Cortex of kidney (tissue), 1 donor: ENCODE data around the gene GSG1.

Source experiments
- DNase-seq: peaks from one replicate; lab custom pipeline; 2025; lab: John Stamatoyannopoulos, UW

GSG1 gene

GRCh38 chr12:13119826-13120225 is 16.4 kb upstream of the GSG1 start:
- DNase-seq = no peak

- no peak for DNase-seq
Observed at GRCh38 chr12:13117029-13117428, 13.6 kb upstream of the GSG1 start.

DNA sequence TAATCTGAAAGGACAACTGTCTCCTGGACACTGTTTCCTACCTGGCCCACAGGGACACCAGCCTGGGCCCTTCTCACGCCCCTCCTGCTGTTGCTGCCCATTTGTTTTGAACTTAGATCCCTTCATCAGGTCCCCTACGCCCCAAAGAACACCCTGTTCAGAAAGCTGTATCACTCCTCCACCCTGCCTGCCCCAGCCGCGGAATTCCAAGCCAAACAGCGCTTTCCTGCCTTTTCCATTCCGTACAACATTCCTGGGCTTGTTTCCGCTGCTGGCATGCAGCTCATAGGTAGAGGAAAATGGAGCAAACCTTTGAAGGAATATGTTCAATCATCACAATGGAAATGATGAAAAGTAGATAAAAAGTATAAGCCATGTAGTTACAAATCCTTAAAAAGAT is 12.8 kb upstream of the GSG1 start:
- no peak for DNase-seq

- DNase-seq = no peak
Observed at GRCh38 chr12:13114251-13115052, 11.0 kb upstream of the GSG1 start.

GRCh38 chr12:13112968-13113367 is 9.5 kb upstream of the GSG1 start:
- no peak for DNase-seq

DNA sequence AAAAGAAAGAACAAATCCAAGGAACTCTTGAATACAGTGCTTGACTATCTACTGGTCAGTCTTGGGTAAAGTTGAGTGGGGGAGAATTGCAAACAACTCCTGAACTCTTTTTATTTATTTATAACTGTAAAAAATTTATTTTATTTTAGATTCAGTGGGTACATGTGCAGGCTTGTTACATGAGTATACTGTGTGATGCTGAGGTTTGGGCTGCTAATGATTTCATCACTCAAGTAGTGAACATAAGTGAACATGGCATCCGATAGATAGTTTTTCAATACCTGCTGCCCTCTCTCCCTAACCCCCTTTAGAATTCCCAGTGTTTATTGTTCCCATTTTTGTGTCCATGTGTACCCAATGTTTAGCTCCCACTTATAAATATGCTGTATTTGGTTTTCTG is 3.2 kb upstream of the GSG1 start:
- DNase-seq = no peak

- no peak for DNase-seq
Observed at GRCh38 chr12:13105781-13106180, 2.3 kb upstream of the GSG1 start.

DNA sequence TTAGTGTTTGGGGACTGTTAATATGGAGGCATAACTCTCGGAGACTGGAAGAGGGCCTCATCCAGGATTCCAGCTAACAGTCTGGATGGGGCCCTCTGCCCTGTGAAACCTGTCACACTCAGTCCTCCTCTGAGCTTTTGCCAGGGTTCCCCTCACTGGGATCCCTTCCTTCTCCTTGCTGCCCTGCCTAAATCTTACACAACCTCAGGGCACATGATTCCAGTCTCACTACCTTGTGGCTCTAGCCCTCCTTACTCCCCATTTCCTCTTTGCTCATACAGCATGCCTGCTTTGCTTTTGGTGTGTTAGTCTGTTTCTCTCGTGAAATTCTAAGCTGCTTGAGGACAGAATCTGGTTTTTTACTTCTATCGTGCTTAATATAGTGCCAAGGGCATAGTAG is 942 bp upstream of the GSG1 start:
- no peak for DNase-seq

DNA sequence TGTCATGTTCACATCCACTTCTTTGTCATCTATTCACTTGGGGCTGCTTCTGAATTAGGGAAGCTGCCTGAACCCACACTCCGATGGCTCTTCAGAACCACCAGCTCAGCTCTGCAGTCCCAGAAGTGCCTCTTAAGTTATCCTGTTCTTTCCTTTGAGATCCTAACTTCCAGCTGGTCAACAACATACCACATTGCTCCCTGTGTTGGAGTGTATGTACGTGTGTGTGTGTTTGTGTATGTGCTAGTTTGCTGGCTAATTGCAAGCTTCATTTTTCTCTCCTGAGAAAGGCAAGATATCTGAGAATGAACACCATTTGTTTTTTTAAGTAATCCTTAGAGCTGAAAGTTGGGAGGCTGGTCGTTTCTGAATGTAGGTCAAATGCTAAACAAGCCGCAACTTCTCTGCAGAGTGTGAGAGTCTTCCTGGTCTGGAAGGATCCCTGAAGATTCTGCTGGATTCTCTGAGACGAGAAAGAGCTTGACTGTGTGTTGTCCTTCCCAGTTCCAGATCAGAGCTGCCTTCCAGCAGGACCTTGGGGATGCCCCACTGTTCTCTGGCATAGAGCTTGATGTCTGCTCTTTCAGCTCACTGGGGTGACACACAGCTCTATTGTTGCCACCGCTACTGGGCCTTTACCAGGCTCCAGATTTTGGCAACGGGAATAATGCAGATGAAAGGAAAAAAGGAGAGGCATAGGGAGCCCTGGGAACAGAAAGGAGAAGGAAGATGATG is 839 bp downstream of the GSG1 start:
- no peak for DNase-seq

DNA sequence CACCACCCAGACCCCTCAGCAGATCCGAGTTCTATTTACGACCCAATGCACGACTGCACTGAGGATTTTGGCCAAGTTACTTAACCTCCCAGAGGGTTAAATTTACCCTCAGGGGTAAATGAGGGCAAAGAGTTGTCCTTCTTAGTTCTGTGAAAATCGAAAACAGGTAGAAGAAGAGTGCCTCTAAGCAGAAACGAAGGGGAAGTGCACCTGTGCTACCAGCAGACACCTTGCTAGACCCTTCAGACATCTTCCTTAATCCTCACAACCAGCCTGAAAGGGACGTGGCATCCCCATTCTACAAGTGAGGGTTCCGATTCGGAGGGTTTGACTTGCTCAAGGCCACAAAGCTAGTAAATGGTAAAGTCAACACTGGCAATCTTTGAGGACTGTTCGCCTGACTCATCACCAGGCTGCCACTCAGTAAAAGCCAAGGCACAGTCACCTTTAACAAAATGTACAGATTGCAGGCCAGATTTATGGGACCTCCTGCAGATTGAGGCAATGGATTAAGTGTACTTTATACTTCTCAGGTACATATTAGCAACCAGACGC is 1.6 kb downstream of the GSG1 start:
- DNase-seq = no peak

- DNase-seq = no peak
Observed at GRCh38 chr12:13100882-13101769, 2.3 kb downstream of the GSG1 start.

DNA sequence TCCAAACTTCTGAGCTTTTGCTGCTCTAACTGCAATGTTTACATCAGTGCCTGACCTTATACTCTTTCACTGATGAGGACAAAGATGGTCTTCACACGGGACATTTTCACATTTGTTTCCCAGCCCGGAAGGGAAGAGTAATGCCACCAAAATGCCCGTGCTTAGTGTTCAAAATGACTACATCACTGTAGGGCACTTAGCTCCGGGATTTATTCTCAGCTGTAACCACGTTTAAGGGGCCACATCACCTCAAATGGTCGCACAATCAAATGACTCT is 2.9 kb downstream of the GSG1 start:
- no peak for DNase-seq

DNA sequence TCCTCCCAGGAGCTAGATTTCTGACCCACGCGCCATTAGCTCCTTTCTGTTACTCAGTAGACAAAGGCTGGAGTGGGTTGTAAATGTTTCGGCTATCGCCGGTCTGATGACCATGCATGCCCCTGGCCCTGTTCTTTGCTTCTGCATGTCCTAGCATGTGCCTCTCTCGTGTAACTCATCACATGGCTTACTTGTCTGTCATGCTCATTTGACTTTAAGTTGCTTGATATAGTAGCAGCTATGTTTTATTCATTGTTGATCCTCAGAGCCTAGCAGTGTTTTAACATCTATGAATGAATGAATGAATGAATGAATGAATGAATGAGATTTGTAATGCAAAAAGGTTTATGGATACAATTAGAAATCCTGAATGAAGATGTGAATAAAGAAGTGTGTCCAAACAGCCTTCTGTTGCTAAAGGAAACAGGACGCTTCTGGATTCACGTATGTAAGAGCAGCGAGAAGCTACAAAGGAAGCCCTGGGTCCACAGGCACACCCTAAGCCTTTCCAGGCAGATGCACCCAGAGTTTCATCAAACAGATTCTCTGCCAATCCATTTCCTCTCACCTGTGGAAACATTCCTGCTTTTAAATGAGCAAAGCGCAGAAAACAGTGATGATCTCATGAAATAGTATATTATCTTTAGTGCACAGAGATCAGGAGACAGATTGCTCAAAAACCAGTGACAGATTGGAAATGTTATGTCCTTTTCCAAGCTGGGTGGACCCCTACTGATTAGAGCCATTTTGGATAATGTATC is 3.4 kb downstream of the GSG1 start:
- no peak for DNase-seq

GRCh38 chr12:13099066-13099843 is 4.2 kb downstream of the GSG1 start:
- no peak for DNase-seq

DNA sequence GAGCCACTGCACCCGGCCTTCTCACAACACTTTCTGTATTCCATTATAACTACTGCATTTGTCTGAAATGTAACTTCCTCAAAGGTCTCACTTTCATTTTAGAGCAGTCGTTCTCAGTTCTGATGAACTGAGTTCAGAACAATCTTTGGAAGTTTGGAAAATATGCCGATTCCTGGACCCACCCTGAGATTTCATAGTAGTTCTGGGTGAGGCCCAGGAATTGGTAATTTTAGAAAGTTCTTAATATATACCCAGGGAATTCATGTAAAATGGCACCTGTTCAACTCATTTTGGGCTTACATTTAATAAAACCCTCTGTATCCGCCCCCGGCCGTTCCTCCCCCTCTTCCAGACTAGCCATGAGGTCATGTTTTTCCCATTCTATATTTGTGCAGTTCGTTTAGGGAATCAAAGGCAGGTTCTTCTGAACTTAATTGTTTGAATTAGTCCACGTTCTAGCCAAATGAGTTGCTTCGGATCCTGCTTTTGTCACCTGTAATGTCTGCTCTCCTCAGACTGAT is 5.9 kb downstream of the GSG1 start:
- no peak for DNase-seq

DNA sequence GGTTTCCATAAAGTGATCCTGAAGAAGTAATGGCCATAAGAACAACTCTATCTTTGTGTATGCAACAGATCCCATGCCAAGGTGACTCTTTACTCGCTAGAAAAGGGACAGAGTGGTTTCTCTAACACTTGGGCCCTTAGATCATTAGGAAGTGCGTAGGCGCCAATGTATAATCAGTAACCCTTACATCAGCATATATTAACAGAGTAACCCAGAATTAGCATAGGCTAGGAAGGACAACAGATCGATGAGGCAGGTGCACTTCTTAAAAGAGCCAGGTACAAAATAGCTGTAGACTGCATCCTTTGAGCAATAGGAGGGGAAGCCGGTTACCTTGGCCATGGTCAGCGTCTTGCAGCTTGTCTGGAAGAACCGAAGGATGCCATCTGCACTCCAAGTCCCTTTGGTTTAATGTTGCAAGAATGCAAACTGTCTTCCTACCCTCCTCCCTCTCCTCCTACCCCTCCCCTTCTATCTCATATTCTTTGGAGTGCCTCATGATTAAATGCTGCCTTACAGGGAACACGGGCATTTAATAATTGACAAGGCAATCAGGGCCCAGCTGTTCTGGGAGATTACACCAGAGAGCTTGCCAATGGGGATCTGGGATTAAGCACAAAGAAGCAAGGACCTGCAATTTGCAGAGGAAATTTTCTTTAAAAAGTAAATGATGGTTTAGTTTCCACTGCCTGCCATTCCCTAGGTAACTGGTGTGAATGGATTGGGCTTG is 8.0 kb downstream of the GSG1 start:
- no peak for DNase-seq

DNA sequence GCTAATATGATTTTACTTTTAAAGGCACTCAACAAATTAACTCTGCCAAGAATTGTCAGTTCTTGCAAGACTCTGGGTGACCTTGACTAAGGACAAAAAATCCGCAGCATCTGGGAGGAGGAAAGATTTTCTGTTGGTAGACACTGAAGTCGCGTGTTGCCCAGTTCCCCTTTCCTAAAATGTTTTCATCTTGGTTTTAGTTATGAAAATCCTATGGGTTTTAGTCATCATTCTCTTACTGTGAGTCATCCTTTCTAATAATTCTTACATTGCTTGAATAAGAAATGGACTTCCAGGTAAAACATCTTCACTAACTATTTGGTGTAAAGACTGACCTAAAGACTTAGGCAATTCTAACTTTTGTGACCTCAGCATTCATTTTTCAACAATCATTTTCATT is 9.1 kb downstream of the GSG1 start:
- no peak for DNase-seq

- DNase-seq = no peak
Observed at GRCh38 chr12:13093848-13094220, 9.6 kb downstream of the GSG1 start.

- no peak for DNase-seq
Observed at GRCh38 chr12:13093191-13093847, 10.1 kb downstream of the GSG1 start.

DNA sequence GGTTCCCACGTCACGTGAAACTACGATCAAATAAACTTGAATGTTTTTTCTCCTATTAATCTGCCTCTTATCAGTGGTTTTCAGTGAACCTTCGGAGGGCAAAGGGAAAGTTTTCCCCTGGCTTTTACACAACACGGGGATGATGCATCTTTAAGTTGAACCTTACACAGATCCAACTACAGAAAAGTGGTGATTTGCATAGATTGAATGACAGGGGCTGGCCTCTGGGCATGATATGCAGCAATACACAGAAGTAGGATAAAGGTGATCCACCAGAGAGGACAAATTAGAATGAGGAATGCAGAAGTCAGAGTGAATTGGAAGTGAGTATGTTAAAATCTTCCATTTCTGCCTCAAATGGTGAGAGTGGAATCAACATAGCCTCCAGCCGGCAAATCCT is 11.6 kb downstream of the GSG1 start:
- no peak for DNase-seq
